GM19395 (cell line): ENCODE results near the gene DNM3.

Experiments used
- ATAC-seq: cut with Tn5 transposase; IDR thresholded peaks from one replicate; pipeline ENCODE4 v1.9.1; 2021; ENCODE audit warnings: mild to moderate bottlenecking, moderate library complexity; ENCODE audit not compliant: unreplicated experiment

Gene DNM3

DNA sequence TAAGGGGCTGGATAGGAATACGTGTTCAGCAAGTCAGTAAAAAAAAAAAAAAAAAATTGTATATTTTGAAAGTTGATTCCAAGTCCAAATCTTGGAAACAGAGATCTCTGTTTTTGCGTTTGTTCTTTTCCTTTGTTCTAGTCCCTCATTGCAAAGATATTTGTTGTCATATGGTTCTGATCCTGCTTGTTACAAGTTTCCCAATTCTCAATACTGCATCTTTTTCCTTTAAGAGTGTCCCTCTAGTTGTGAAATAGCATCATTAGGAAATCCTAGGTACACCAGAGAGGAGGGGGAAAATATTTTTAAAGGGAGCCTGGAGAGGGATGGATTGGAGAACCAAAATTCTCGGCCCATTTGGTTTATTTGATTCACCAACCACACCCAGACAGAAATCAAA is 426.9 kb downstream of the DNM3 start:
- ATAC-seq, result no peak

- no peak for ATAC-seq
Observed at GRCh38 chr1:172269084-172269483, 427.8 kb downstream of the DNM3 start.

DNA sequence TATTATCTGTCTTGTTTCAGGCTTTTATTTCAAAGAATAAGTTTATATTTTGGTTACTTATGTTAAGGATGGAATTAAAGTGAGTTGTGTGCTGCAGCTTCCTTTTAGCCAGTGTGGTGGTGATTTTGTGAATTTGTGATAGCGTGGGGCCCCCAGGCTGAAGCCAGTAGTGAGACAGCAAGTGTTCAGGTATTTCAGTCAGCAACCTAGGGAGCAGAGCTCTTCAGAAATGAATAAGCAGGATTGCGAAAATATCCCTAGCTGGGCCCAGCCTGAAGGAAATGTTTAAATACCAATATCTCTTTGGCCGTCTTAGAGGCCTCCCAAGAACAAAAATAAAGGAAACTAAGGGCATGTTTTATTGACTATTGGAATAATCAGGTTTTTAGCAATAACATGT is 428.3 kb downstream of the DNM3 start:
- no peak for ATAC-seq

GRCh38 chr1:172270605-172271004 is 429.3 kb downstream of the DNM3 start:
- ATAC-seq, result no peak

GRCh38 chr1:172272087-172272486 is 430.8 kb downstream of the DNM3 start:
- ATAC-seq, result no peak

DNA sequence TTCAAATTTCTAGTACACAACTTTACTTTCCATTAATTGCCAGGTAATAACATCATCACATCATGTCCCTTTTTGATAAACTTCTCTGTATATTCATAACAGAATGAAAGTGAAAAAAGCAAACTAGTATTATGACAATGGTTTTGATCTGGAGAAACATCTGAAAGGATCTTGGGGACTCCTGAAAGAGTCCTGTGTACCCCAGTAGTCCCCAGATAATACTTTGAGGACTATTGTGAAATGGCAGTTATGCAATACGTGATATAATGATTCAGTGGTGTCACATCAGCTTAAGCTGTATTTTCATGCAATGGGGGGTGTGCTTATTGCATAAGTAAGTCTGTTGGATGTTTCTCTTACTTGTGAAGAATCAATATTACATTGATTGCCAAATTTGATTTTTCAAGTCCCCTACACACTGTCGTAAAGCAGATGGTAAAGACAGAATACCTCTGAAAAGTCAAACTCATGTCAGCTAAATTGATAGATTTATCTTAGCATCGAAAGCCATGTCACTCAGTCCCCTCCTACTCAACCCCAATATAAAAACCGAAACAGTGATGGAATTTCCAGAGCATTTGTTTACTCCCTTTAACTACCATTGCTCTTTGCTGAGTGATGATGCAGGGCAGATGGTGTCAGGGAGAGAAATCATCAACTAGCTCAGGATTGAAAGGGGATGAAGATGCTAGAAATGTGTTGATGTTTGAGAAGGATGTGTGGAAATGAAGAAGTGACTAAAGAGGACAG is 432.5 kb downstream of the DNM3 start:
- ATAC-seq, result no peak

GRCh38 chr1:172275478-172275877 is 434.2 kb downstream of the DNM3 start:
- ATAC-seq, result no peak

DNA sequence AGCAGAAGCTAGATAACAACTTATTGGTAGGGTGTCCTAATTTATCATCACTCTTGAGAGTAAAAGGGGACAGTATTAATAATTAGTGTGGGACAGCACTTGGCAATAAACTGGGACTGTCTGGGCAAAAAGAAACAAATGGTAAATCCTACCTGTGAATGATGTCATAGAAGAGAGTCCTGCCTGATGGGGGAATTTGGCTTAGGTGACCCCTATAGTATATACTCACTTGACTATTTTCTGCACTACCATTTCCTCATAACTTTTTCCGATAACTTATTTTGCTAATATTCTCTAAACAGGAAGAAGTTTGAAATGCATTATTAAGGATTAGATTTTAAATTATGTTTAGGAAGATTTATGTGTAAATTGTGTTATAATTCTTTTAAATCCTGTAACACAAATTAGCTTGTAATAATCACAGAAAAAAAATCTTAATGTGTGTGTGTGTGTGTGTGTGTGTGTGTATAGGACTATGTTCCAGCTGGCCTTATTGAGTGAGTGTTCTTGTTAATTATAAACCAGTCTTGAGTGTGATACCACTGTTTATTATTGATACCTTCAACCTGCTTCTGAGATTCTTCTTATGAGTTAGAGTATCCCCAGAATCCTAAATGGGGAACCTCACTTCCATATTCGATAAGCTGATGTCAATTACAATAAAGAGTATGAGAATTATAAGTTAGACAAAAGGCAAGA is 435.0 kb downstream of the DNM3 start:
- ATAC-seq, result no peak

DNA sequence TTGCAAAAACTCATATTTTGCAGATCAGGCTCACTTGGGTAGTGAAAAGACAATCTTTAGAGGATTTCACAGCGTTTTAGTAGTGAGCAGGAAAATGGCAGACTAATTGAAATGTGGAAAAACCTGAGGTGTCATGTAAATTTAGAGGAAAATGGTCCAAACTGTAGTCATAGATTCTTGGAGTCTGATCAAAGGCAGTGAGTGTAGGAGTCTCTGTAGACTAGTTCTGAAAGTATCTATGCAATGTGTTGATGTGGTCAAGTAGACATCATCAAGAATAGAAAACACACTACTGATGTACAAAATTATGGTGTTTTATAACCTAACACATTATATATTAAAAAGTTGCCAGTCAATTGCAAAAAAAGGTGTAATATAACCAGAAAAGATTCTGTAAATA is 436.0 kb downstream of the DNM3 start:
- no peak for ATAC-seq

- ATAC-seq, result no peak
Observed at GRCh38 chr1:172277989-172278388, 436.7 kb downstream of the DNM3 start.

DNA sequence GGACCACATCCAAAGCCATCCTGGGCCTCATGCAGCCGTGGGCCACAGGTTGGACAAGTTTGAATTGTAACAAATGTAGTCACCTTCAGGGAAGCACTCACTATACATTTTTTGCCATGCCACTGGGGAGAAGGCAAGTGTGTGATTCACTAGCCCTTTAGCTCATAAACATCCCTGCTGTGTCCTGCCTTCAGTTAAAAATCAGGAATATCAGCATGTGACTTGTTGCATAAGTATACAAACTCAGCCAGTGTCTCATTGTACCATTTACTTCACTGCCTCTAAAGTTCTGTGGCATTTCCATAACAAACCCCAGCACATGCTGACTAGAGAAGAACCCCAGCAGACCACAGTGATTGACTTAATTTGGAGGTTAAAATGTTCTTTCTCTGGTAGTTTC is 437.2 kb downstream of the DNM3 start:
- ATAC-seq, result no peak

DNA sequence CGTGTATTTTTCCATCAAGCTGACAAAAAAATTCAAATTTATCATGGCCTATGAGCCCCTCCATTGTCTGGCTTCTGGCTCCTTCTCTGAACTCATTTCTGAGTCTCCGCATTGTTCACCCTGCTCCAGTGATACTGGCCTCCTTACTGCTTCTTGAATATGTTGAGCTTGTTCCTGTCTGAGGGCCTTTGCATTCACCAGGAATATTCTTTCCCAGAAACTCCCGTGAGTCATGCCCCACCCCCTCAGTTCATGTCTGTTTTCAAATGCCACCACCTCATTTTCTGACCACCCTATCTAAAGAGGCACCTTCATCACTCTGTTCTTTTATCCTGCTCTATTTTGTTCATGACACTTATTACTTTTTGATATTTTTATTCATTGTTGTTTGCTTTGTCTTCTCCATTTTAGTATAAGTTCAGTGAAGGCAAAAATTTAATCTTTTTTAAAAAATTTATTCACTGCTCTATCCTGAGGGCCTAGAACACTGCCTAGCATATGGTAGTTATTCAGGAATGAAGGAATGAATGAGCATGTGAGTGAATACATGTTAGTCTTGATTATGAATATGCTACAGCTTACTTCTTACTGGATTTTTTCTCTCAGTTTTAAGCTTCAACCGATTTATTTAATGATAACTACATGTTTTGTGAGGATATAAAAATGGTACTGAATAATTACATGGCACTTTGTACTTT is 438.8 kb downstream of the DNM3 start:
- no peak for ATAC-seq

DNA sequence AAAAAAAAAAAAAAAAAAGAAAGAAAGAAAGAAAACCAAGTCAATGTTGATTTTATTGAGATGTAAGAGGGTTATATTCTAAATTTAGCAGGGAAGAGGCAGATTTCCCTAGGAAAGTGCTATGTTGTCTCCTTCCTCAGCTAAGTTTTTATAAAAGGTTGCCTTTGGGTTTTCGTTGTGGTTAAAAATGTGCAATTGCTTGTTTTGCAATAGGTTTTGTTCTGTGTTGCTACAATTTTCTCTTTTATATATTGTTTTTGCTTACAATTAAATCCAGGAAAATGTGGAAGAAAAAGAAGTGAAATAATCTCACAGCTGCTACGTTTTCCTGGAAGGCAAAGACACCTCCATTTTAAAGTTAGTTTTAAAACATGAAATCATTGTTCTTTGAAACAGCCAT is 442.5 kb downstream of the DNM3 start:
- no peak for ATAC-seq

DNA sequence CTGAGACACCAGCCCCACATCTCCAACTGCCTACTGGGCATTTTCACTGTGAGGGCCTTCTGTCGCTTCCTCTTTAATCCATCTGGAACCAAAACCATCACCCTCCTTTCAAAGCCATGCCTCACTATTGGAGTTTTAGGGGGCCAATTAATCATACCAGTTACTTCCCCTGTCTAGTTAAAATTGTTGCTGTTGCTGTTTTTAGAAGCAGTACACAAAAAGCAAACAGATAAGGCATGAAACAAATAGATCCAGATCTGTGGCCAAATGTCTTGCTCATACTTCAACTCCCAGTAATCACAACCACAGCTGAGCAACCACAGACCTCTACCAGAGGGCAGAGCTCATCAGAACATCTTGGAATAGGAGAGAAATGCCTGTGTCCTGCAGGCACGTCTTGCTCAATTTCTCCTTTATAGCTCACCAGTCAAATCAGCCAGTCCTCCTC is 445.4 kb downstream of the DNM3 start:
- ATAC-seq, result no peak

DNA sequence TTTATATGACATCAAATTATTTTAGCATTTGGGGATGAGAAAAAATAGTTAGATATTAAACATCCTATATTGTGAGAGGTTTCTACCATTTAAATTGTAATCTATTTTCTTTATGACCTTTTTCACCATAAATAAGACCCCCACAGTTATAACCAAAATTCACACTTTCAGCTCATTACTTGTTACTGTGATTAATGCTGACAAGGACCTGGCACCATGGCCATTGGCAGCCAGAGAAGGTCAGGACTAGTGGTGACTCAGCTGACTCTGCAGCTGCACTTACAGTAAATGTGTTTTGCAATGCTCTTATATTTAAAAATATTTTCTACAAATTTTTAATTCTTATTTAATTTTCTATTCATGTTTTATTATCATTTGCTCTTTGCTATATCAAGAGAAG is 445.9 kb downstream of the DNM3 start:
- ATAC-seq, result no peak

- ATAC-seq, result no peak
Observed at GRCh38 chr1:172288581-172288980, 447.3 kb downstream of the DNM3 start.

- ATAC-seq, result no peak
Observed at GRCh38 chr1:172289448-172289847, 448.1 kb downstream of the DNM3 start.

DNA sequence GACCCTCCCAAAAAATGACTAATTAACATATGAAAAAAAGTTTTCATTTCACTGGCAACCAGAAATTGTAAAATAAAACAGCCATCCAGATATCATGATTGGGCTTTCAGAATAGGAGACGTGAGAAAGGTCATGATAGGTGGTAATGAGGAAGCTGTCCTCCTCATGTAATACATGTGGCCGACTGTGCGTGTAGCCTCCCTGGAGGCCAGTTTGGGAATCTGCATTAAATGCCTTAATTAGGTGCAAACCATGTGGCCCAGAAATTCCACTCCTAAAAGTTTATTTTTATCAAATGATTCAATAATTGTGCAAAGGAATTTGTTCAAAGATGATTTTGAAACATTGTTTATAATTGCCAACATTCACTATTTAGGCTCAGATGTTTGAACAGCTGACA is 451.5 kb downstream of the DNM3 start:
- ATAC-seq, result no peak

DNA sequence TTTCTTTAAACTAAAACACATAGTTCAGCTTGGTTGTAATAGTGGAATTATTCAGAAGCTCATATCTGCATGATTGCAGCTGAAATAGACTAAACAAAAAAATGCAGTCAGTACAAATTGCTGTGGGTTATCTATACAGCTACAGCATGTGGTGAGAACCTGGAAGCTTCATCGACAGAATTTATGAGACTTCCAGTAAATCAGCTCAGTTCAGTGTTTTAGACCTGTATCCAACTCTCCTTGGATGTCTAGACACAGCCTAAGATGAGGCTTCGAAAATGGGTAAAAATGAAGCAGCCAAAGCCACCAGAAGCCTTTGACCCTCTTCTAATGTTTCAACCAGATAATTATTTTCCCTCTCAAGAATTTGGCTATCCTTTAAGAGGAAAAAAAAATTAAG is 452.1 kb downstream of the DNM3 start:
- no peak for ATAC-seq

GRCh38 chr1:172298141-172298540 is 456.8 kb downstream of the DNM3 start:
- no peak for ATAC-seq

DNA sequence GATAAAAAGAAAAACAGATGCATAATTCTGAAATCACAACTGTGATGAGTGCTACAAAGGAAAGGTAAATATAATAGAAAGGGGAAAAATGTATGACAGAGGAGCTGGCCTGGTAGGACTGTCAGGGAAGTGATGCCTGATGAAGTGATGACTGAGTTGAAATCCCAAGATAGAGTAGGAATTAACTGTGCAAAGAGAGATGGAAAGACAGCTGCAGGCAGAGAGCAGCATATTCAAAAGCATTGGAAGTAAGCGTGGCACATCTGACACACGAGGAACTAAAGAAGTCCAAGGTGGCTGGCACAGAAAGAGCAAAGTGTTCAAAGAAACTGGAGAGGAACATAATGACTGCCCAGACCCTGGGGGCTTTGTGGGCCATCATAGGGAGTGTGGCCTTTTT is 457.6 kb downstream of the DNM3 start:
- ATAC-seq, result no peak

- ATAC-seq, result no peak
Observed at GRCh38 chr1:172299515-172299914, 458.2 kb downstream of the DNM3 start.
